Measurements from ENCODE around the gene AIP. TPM values are rescaled to one million over a fixed set of nuclear protein-coding genes. Genes with fewer than 3 reads are reported as not detected.
A peak's percentile ranks its signal among the peaks of the same experiment; 100 is the strongest.

Gene AIP
- total RNA-seq, 1 experiment from 2014 or later, result 35.6 TPM

- WGBS (ENCODE audit: extremely low coverage, insufficient read length, low lambda C conversion rate), result no CpG with 5 or more reads among the region's 57 CpGs
- Histone ChIP-seq H3K4me1 (ENCODE audit: insufficient read depth, low read length) (no peaks in the 10 kb centered on the region), H2BK15ac (ENCODE audit: low read depth, low read length) (no peak overlapping the region), H3K9ac (ENCODE audit: extremely low read depth, insufficient read length, low read length) (peak overlapping the region; percentile 60), H3K14ac (ENCODE audit: insufficient read depth, low read length) (peak overlapping the region; percentile 90; the same call in 1 of the 2 replicates), H3T11ph (ENCODE audit: low read length) (no peak overlapping the region), H4K91ac (ENCODE audit: insufficient read length, low read depth, low read length) (no peak overlapping the region), H2BK12ac (ENCODE audit: insufficient read length, low read depth, low read length) (no peak overlapping the region), H3K18ac (ENCODE audit: insufficient read length, low read depth, low read length) (peak overlapping the region; percentile 85), H3K23ac (ENCODE audit: insufficient read length, low read depth, low read length) (no peak overlapping the region), H3K9me3 (ENCODE audit: control insufficient read depth, low read depth, low read length) (no peaks in the 10 kb centered on the region), H3K4ac (ENCODE audit: low read depth, low read length) (no peak overlapping the region), H3K79me2 (ENCODE audit: insufficient read depth, low read length) (peaks cover 2% of the 10 kb centered on the region; the same call in 1 of the 2 replicates), H3K27me3 (ENCODE audit: insufficient read depth, low read length) (no peaks in the 10 kb centered on the region), H4K20me1 (ENCODE audit: control insufficient read depth, insufficient read depth, insufficient read length) (no peaks in the 10 kb centered on the region), H2BK5ac (ENCODE audit: insufficient read length, low read length) (no peak overlapping the region), H2AFZ (ENCODE audit: low read length) (no peak overlapping the region), H4K5ac (ENCODE audit: insufficient read length, low read depth, low read length) (no peak overlapping the region), H4K8ac (replicated peaks; ENCODE audit: insufficient read length, low read depth, low read length) (no peak overlapping the region), H3K4me2 (ENCODE audit: insufficient read depth, insufficient read length, low read length) (peak overlapping the region; percentile 63), H3K23me2 (ENCODE audit: insufficient read length, low read depth, low read length, poor library complexity, severe bottlenecking) (peaks cover 16% of the 10 kb centered on the region), H2BK120ac (ENCODE audit: low read depth, low read length, poor library complexity, severe bottlenecking) (no peak overlapping the region), H3K27ac (ENCODE audit: insufficient read length, low read depth, low read length) (no peak overlapping the region), H3K79me1 (ENCODE audit: insufficient read depth, low read depth, low read length, poor library complexity, severe bottlenecking) (no peaks in the 10 kb centered on the region), H3K56ac (ENCODE audit: insufficient read length, low read depth, low read length) (no peak overlapping the region), H2AK5ac (ENCODE audit: insufficient read length, low read length) (no peak overlapping the region), H2BK20ac (ENCODE audit: low read depth, low read length, poor library complexity, severe bottlenecking) (no peak overlapping the region)
- Mint-ChIP-seq H3K36me3 (ENCODE audit: insufficient read depth in 1 of 3, low read depth in 3 of 3) (peaks cover 5 to 10% (median 9%) of the 10 kb centered on the region in 3 experiments; a peak in 6 of 7 replicates), H3K27ac (peak overlapping the region; percentile 4 to 93 (median 87); a peak in 6 of 7 replicates), H3K9me3 (no peaks in the 10 kb centered on the region; a peak in 1 of 5 replicates), H3K4me3 (peak overlapping the region; percentile 75 to 80), H3K27me3 (ENCODE audit: low read depth) (peaks cover 29% of the 10 kb centered on the region), H3K4me1 (peaks cover 19 to 23% of the 10 kb centered on the region in 2 experiments)
- DNase-seq, result peak; percentile 96
- TF ChIP-seq CTCF (conservative IDR thresholded peaks at IDR 0.05), result no peak
Measured at GRCh38 chr11:67508486-67509121, 25.8 kb downstream of the AIP start.

Measured in H9 (cell line).